Suppressor macrophage (primary cell): ENCODE results near the gene NOXA1.

ENCODE experiments used
- DNase-seq, 4 experiments: peaks; one replicate each; pipeline ENCODE4 v3.0.0-alpha.2; 2020 to 2022

Gene NOXA1

DNA sequence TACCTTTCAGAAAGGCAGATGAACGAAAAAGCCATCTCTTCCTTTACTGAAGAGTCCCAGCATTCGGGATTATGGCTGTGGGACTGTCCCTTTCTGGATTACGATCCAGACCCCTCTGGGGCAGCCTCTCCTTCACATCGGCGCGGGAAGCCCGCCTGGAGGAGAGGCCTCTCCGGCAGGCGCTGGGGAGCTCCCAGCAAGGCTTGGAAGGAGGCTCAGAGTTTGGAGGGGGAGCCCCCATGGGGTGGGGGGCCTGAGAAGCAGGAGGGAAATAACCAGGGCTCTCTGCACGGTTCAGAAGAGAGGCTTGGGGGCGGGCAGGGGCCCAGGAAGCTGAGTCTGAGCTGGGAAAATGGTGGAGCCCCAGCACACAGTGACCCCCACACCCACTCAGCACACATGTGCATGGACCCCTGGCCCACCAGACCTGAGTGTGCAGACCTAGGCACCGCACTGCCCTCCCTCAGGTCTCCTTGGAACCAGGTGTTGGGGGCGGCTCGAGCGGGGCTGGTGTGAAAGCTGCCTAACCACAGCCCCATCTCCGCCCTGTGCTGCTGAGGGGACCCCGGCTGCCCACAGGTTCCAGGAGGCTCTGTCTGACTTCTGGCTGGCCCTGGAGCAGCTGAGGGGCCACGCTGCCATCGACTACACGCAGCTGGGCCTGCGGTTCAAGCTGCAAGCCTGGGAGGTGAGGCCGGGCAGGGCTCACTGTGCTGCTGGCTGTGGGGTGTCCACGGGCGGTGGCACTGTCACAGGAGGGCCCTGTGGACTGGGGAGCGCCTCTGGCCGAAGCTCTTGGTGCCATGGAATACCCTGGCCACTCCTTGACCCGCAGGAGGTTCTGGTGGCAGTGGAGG is 4.5 kb downstream of the NOXA1 start:
- DNase-seq, result no peak

DNA sequence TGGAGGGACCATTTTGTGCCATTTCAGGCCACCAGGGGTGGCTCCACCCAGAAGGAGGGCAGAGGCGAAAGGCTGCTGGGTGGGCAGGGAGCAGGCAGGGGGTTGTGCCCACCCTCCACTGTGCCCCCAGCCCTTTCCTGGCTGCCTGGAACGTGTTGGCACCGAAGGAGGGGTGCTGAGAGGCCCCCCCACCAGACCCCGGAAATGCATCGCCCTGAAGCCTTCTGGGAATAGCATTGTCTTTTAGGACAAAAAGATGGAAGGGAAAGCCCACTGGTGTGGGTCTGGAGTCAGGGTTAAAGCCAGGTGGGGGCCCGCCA is 5.1 kb downstream of the NOXA1 start:
- DNase-seq, result no peak

DNA sequence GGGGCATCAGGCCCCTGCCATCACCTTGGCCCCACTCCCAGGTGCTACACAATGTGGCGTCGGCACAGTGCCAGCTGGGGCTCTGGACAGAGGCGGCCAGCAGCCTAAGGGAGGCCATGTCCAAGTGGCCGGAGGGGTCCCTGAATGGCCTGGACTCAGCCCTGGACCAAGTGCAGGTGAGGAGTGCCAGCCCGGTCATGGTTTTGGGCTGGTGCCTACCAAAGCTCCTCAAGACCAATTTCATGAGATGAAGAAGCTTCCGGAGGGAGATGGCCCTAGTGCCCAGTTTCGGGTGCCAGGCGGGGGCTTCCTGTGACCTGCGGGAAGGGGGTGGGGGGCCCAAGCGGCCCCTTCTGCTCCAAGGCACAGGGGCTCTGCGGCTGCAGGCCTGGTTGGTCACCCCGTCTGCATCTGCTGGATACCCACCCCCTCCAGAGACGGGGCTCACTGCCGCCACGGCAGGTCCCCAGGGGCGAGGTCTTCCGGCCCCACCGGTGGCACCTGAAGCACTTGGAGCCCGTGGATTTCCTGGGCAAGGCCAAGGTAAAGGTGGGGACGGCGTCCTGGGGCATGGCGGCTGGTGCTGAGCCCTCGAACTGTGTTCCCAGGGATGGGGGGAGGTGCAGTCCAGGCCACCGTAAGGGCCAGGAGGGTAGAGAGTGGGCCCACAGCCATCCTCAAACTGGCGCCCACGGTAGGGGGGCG is 5.8 kb downstream of the NOXA1 start:
- DNase-seq, result no peak

GRCh38 chr9:137429546-137429890 is 6.3 kb downstream of the NOXA1 start:
- DNase-seq, result no peak

DNA sequence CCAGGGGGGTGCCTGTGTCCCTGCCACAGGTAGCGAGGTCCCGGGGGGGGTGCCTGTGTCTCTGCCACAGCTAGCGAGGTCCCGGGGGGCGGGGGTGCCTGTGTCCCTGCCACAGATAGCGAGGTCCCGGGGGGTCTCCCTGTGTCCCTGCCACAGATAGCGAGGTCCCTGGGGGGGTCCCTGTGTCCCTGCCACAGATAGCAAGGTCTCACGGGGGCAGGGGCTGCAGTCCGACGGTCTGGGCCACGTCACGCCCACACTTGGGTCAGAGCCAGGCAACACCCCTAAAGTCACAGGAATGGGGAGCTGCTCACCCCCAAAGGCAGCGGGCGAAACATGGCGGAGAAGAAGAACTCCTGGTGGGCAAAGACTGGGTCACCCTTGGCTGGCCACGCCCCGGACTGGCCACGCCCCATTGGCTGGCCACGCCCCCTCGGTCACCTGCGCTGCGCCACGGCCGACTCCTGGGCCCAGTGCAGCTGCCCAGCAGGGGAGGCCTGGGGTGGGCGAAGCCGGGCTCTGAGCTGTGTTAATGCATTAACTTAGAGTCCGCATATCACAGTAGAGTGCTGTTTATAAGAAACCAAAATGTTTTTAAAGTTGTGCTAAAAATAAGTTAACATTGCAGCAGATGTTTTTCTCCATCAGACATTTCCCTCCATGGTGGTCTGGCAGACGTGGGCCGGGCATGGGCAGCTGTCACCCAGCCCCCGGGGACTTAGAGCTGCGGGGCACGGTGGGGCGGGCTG is 7.0 kb downstream of the NOXA1 start:
- no peak for DNase-seq

DNA sequence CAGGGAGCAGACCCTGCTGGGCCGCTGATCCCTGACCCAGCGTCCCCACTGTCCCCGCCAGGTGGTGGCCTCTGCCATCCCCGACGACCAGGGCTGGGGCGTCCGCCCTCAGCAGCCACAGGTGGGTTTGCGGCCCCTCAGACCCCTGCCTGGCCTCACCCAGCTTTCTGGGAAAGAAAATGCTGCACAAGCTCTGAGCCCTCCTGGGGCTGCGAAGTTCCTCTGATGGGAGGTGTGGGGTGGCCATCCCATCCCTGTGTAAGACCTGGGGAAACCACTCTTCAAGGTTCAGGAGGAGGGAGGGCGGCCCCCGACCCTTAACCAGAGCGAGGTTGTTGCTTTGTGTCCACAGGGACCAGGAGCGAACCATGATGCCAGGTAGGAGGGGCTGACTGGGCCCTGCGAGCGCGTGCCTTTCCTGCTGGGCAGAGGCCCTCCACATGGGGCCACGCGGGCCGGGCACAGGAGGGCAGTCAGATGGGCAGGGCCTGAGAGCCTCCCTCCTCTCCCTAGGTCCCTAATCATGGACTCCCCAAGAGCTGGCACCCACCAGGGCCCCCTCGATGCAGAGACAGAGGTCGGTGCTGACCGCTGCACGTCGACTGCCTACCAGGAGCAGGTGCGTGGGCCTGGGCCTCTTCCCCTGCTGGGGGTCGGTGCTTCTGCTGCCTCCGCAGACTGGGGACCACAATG is 7.7 kb downstream of the NOXA1 start:
- DNase-seq, result no peak

- DNase-seq, result no peak
Observed at GRCh38 chr9:137431416-137431931, 8.3 kb downstream of the NOXA1 start.

- no peak for DNase-seq
Observed at GRCh38 chr9:137432687-137433348, 9.6 kb downstream of the NOXA1 start.

- DNase-seq, result no peak
Observed at GRCh38 chr9:137433349-137433915, 10.2 kb downstream of the NOXA1 start.

- DNase-seq, result no peak
Observed at GRCh38 chr9:137433916-137434431, 10.8 kb downstream of the NOXA1 start.

GRCh38 chr9:137434498-137435380 is 11.5 kb downstream of the NOXA1 start:
- peak in 3 of 4 experiments; percentile 36 to 60 (median 46) for DNase-seq

DNA sequence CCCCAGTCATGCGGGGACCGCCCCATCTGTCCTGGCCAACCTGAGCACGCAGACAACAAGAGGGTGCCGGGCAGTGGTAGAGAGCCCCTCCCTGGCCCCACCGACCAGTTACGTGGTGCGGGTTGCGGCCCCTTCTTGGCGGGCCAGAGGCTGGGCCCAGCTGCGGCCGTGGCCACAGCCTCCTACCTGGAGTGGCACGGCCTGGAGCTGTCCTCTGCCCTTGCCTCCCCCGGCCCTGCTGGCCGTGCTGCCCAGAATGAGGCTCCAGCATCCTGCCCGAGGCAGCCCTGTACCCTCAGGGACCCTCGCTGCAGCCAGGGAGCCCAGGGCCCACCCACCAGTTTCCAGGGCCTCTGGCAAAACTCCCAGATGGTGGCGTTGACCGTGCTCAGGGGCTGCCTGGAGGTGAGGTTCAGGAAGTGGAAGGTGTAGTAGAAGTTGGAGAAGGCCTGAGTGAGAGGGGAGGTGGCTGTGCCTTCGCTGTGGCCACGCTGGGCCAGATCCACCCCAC is 12.2 kb downstream of the NOXA1 start:
- DNase-seq, result no peak

DNA sequence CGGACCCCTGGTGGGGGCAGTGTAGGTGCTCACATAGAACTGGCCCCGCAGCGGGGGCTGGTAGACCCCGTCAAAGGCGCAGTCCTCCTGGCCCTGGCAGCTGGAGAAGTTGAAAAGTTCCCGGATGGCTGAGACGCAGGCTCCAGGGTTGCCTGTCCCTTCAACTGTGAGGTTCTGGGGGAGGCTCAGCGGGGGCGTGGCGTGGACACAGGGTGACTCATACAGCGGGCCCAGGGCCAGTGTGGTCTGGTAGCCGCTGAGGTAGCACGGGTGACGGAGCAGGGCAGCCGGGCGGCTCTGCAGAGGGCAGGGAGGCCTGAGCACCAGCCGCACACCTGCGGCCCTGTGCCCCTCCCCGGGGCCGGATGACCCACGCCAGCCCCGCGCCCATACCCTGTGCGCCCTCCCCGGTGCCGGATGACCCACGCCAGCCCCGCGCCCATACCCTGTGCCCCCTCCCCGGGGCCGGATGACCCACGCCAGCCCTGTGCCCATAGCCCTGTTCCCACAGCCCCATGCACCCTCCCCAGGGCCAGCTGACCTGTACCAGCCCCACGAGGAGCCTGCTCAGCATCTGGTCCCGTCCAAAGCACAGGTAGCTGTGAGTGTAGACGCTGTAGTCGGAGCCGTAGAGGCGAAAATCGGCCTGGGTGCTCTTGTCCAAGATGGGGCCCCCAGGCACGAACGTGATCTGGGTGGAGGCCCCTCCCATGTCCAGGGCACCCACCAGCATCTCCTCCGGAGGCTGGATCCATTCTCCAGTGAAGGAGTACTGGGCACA is 13.0 kb downstream of the NOXA1 start:
- peak; percentile 37 to 76 (median 64) for DNase-seq

- DNase-seq, result no peak
Observed at GRCh38 chr9:137436761-137437600, 13.8 kb downstream of the NOXA1 start.

DNA sequence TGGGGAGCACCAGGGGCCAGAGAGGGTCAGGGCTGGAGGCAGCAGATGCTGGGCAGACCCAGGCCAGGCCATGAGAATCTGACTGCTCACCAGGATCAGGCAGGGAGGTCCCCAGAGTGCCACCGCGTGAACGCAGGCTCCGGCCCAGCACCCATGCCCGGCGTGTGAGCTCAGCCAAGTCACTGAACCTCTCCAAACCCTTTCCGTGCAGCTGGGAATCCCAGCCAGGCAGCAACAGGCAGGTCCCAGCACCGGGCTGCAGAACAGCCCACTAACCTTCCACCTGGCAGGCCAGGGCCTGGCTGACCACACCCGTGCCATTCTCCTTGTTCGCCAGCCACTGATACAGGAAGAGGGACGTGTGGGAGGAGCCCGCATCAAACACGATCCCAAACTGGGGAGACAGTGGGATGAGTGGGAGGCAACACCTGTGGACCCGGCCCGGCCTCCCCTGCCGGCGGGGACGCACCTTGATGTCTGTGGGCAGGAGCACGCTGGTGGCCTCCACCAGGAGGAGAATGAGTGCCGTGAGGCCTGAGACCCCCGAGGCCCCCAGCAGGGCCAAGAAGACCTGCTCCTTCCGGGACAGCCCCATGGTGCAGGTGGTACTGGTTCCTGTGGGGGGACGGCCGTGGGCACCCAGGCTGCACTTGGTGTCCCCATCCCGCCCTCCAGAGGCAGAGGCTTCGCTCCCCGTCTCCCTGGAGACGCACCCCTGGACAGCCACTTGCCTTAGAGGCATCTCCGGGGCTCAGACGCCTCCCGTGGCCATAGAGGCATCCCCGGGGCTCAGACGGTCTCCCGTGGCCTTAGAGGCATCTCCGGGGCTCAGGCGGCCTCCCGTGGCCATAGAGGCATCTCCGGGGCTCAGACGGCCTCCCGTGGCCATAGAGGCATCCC is 14.7 kb downstream of the NOXA1 start:
- no peak for DNase-seq

DNA sequence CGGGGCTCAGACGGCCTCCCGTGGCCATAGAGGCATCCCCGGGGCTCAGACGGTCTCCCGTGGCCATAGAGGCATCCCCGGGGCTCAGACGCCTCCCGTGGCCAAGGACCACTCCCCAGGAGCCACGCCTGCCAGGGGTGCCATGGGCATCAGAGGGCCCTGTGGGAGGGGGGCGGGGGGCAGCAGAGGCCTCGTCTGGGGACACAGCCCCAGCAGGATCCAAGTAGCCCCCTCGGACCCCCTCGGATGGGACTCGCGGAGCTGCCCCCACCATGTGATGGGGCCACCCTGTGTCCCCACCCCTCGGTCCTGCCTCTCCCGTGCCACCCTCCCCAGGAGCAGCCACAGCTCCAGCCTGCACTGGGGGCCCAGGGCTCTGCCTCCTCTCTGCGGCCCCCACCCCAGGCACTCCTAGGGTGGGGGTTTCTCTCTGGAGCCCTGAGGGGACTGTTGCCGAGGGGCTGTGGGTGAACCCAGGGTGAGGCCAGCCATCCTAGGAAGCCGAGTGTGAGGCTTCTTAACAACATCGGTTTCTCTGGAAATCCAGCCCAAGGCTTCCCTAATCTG is 15.5 kb downstream of the NOXA1 start:
- DNase-seq, result no peak

DNA sequence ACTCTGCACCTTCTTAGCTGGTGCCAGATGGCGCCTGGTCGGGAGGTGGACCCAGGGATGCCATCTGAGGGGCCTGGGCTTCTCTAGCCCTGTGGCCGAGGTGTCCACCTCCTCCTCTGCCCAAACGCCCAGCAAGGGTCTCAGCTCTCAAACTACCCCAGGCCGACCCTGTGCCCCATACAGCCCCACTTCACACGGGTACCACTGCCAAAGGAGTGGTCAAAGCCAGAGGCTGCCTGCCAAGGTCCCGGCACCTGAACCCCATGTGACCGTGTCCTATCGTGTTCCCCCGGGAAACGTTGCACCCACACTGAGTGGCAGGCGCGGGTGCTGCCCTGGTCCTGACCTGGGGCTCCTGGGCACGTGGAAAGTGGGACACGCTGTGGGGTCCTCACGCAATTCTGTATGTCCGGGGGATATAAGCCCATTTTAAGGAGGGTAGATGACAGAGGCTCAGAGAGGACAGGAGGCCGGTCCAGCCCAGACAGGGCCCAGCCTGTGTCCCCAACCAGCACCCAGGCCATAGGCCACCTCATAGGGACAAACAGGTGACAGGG is 16.0 kb downstream of the NOXA1 start:
- no peak for DNase-seq
